Calu3 (cell line): Measurements from ENCODE around the gene BCO1. TPM values are rescaled to one million over a fixed set of nuclear protein-coding genes. Genes with fewer than 3 reads are reported as not detected.
A peak's percentile ranks its signal among the peaks of the same experiment; 100 is the strongest.

ENCODE experiments used
- BruUV-seq: library from RNA; stranded (reverse); fragments of 400-500 nt; replicated peaks from 2 replicates; lab custom pipeline; 2021; lab: Mats Ljungman, UMichigan
- CTCF ChIA-PET: fragments of 300-600 bp; sonication (Branson Sonifier 250); formaldehyde crosslinking; loops from one replicate; lab custom pipeline; 2022; ENCODE audit warnings: antibody characterized with exemption; lab: Charles Lee
- DNase-seq: peaks from one replicate; pipeline ENCODE4 v3.0.0; 2022
- H3K27ac Mint-ChIP-seq: one replicate; pipeline ENCODE4 v1.8.0; 2022; ENCODE audit warnings: mixed read lengths; ENCODE audit not compliant: unreplicated experiment
- H3K27me3 Mint-ChIP-seq: one replicate; pipeline ENCODE4 v1.8.0; 2022; ENCODE audit warnings: mixed read lengths; ENCODE audit not compliant: unreplicated experiment
- H3K36me3 Mint-ChIP-seq: one replicate; pipeline ENCODE4 v1.8.0; 2022; ENCODE audit warnings: mild to moderate bottlenecking, moderate library complexity, mixed read lengths; ENCODE audit not compliant: insufficient read depth, unreplicated experiment
- H3K4me1 Mint-ChIP-seq: one replicate; pipeline ENCODE4 v1.8.0; 2022; ENCODE audit warnings: mild to moderate bottlenecking, low read depth, mixed read lengths; ENCODE audit not compliant: unreplicated experiment
- H3K4me3 Mint-ChIP-seq: one replicate; pipeline ENCODE4 v1.8.0; 2022; ENCODE audit warnings: mild to moderate bottlenecking, low read depth, moderate library complexity, mixed read lengths; ENCODE audit not compliant: unreplicated experiment
- H3K9me3 Mint-ChIP-seq: one replicate; pipeline ENCODE4 v1.8.0; 2022; ENCODE audit warnings: low read depth, mixed read lengths; ENCODE audit not compliant: unreplicated experiment
- intact Hi-C: fragments of 100-400 bp; cut with micrococcal nuclease; formaldehyde crosslinking; loops from one replicate; pipeline ENCODE4 v1.10.0; 2022; ENCODE audit not compliant: unreplicated experiment
- total RNA-seq: library from RNA; stranded (reverse); gene quantifications from 2 replicates; pipeline ENCODE4 v1.2.3, GENCODE V29; 2022
- TF ChIP-seq, protein P1 (sequence below): fragments of 200-600 bp; IDR thresholded peaks from one replicate; pipeline ENCODE4 v1.8.0; 2022; ENCODE audit warnings: antibody characterized with exemption; ENCODE audit not compliant: unreplicated experiment

Gene BCO1
- total RNA-seq, 1 experiment from 2014 or later, result 6.6 TPM

DNA sequence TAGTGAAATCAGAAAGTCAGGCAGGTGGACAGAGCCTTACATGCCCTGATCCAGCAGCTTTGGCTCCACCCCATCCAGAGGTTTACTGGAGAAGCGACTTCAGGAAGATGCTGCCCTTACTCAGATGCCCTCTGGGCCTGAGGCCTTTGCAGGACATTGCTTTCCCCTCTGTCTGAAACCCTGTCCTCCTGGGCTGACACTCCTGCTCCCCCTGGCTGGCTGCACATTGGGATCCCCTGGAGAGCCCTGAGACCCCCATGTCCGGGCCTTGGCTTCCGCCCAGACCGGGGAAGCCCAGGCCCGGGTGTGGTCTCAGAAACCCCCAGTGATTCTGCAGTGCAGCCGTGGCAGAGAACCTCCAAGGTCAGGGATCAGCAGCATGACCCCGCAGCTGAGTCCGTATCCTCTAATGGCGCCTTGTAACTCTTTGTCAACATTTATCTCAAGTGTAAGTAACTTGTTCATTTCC is 36.6 kb downstream of the BCO1 start:
- no peaks in the 10 kb centered on the region for H3K27me3 Mint-ChIP-seq
- H3K4me1 Mint-ChIP-seq, result peaks cover 14% of the 10 kb centered on the region
- CTCF ChIA-PET, result no interaction called here
- DNase-seq, result no peak
- H3K9me3 Mint-ChIP-seq, result no peaks in the 10 kb centered on the region
- H3K4me3 Mint-ChIP-seq, result no peak overlapping the region
- intact Hi-C loops, result loop anchor here (5.0 kb wide), 1 partner anchor 37 kb away; the partner anchor contains the start of gene GAN
- no TSS peak for BruUV-seq
- H3K36me3 Mint-ChIP-seq, result no peaks in the 10 kb centered on the region
- no peak overlapping the region for H3K27ac Mint-ChIP-seq
- TF ChIP-seq, protein P1, sequence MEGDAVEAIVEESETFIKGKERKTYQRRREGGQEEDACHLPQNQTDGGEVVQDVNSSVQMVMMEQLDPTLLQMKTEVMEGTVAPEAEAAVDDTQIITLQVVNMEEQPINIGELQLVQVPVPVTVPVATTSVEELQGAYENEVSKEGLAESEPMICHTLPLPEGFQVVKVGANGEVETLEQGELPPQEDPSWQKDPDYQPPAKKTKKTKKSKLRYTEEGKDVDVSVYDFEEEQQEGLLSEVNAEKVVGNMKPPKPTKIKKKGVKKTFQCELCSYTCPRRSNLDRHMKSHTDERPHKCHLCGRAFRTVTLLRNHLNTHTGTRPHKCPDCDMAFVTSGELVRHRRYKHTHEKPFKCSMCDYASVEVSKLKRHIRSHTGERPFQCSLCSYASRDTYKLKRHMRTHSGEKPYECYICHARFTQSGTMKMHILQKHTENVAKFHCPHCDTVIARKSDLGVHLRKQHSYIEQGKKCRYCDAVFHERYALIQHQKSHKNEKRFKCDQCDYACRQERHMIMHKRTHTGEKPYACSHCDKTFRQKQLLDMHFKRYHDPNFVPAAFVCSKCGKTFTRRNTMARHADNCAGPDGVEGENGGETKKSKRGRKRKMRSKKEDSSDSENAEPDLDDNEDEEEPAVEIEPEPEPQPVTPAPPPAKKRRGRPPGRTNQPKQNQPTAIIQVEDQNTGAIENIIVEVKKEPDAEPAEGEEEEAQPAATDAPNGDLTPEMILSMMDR, result no peak

DNA sequence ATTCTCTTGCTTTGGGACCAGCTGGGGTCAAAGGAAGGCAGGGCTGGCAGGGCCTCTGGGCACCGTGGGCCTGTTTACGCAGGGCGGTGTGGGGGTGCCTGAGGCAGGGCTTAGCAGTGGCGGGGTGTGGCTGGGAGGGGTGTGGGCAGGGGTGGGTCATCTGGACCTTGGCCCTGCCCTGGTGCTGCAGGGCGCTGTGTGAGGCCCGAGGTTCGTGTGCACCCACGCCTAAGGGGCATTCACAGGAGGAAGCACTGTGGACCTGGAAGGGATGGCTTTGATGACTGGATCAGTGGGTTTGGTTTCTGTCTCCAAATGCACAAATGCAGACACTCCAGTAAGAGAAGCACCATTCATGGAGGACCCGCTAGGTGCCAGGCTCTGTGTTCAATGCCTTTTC is 37.3 kb downstream of the BCO1 start:
- intact Hi-C loops, result loop anchor here (5.0 kb wide), 1 partner anchor 37 kb away; the partner anchor contains the start of gene GAN
- no TSS peak for BruUV-seq
- Mint-ChIP-seq H3K27me3 (no peaks in the 10 kb centered on the region), H3K9me3 (no peaks in the 10 kb centered on the region), H3K4me3 (no peak overlapping the region), H3K36me3 (no peaks in the 10 kb centered on the region), H3K4me1 (peaks cover 14% of the 10 kb centered on the region), H3K27ac (no peak overlapping the region)
- TF ChIP-seq, protein P1, result no peak
- no peak for DNase-seq
- CTCF ChIA-PET, result no interaction called here

DNA sequence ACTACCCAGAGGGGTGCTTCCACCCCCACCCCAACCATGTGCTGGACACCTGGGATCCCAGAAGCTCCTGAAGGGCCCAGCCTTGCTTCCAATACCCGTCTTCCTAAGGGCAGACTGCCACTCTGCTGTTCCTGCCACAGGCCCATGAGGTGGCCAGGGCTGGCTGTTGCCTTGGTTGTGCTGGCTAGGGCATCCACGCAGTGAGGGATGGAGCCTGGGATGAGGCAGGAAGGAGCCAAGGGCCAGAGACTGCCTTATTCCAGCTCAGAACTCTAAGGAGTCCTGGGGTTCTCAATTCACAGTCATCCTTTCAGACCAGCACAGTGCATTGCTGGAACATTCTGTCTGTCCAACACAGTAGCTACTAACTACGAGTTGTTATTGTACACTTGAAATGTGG is 37.8 kb downstream of the BCO1 start:
- Mint-ChIP-seq H3K9me3 (no peaks in the 10 kb centered on the region), H3K4me3 (no peak overlapping the region), H3K27ac (no peak overlapping the region), H3K4me1 (peaks cover 14% of the 10 kb centered on the region), H3K27me3 (no peaks in the 10 kb centered on the region), H3K36me3 (no peaks in the 10 kb centered on the region)
- DNase-seq, result no peak
- intact Hi-C loops, result loop anchor here (5.0 kb wide), 1 partner anchor 36 kb away; the partner anchor contains the start of gene GAN
- CTCF ChIA-PET, result interaction anchor here (0.6 kb wide), 1 partner anchor 771 kb away, joined by 4 read pairs; no protein-coding TSS in a partner anchor
- TF ChIP-seq, protein P1, result no peak
- no TSS peak for BruUV-seq

DNA sequence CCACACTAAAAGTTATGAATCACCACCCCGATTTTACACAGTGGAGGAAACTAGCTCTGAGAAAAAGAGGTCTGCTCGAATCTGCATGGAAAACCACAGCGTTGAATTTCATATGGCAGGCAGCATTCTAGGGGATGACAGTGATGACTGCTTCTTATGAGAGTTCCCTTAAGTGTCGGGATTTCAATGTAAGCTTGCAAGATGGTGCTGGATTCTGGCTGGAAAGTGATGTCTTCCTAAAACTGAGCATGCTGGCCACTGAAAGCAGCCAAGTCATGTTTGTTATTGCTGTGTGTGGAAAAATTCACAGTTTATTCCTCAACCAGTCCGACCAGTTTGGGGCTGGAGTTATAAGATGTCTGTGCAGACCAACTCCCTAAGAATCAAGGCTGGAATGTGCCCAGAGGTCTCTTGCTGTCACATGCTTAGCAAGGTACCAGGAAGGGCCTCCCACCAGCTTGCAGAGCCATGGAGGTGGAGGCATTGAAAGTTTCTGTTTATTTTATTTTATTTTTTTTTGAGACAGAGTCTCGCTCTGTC is 39.1 kb downstream of the BCO1 start:
- Mint-ChIP-seq H3K4me3 (no peak overlapping the region), H3K4me1 (peaks cover 14% of the 10 kb centered on the region), H3K36me3 (no peaks in the 10 kb centered on the region), H3K27me3 (no peaks in the 10 kb centered on the region), H3K27ac (peak overlapping the region; percentile 15), H3K9me3 (no peaks in the 10 kb centered on the region)
- no TSS peak for BruUV-seq
- CTCF ChIA-PET, result interaction anchor here (1.0 to 1.5 kb wide), 3 partner anchors 21 to 37 kb away, joined by 3 read pairs; partner anchors contain the start of gene GAN
- TF ChIP-seq, protein P1, result no peak
- intact Hi-C loops, result loop anchor here (5.0 kb wide), 1 partner anchor 35 kb away; the partner anchor contains the start of gene GAN
- peak; percentile 78 for DNase-seq
